Brain microvascular endothelial cell (primary cell): Measurements from ENCODE around the gene ARMCX5.

Source experiments
- DNase-seq: peaks from one replicate; pipeline ENCODE4 v3.0.0-alpha.2; 2020
- H3K27ac ChIP-seq: fragments of 250-450 bp; sonication (Bioruptor Pico); 2 replicates; pipeline ENCODE4 v1.5.1; 2020; ENCODE audit warnings: mild to moderate bottlenecking, moderate library complexity
- H3K27me3 ChIP-seq: fragments of 250-450 bp; sonication (Bioruptor Pico); replicated peaks from 2 replicates; pipeline ENCODE4 v1.5.1; 2020; ENCODE audit warnings: mild to moderate bottlenecking
- H3K36me3 ChIP-seq: fragments of 250-450 bp; sonication (Bioruptor Pico); replicated peaks from 2 replicates; pipeline ENCODE4 v1.5.1; 2020; ENCODE audit warnings: mild to moderate bottlenecking
- H3K4me3 ChIP-seq: 2 replicates; pipeline ENCODE4 v1.5.1; 2011; ENCODE audit warnings: low read depth, mild to moderate bottlenecking, control low read depth, low read length, moderate library complexity
- CTCF ChIP-seq: IDR thresholded peaks from 2 replicates; pipeline ENCODE4 v1.5.1; 2011; ENCODE audit warnings: low read depth, mild to moderate bottlenecking, moderate library complexity, low read length, control low read depth, inconsistent platforms; ENCODE audit errors: missing control alignments
- in situ Hi-C: cut with HindIII; loops from 2 replicates; pipeline ENCODE4 v1.10.0; 2017; ENCODE audit warnings: low sequenced_read_pairs, low pct_ligation_motif_present

ARMCX5 gene

GRCh38 chrX:102637561-102637960 is 38.2 kb downstream of the ARMCX5 start:
- in situ Hi-C loops, result no loop called here
- Histone ChIP-seq H3K27ac (no peak overlapping the region), H3K4me3 (no peak overlapping the region), H3K27me3 (no peaks in the 10 kb centered on the region), H3K36me3 (no peaks in the 10 kb centered on the region)
- no peak for DNase-seq
- TF ChIP-seq CTCF, result no peak

- peak overlapping the region; percentile 54 for H3K4me3 ChIP-seq
- TF ChIP-seq CTCF, result no peak
- no peak overlapping the region for H3K27ac ChIP-seq
- no peaks in the 10 kb centered on the region for H3K27me3 ChIP-seq
- no peaks in the 10 kb centered on the region for H3K36me3 ChIP-seq
- DNase-seq, result no peak
- in situ Hi-C loops, result no loop called here
Observed at GRCh38 chrX:102650903-102651241, 51.6 kb downstream of the ARMCX5 start.

- peak within 1 kb of the TSS; percentile 54 for H3K4me3 ChIP-seq
- no peaks in the 10 kb centered on the region for H3K36me3 ChIP-seq
- in situ Hi-C loops, result no loop called here
- no peak for TF ChIP-seq CTCF
- no peak within 1 kb of the TSS for H3K27ac ChIP-seq
- no peaks in the 10 kb centered on the region for H3K27me3 ChIP-seq
- DNase-seq, result peak; percentile 2
Observed at GRCh38 chrX:102651242-102652011, 52.1 kb downstream of the ARMCX5 start, which contains the start of gene GPRASP1. GPRASP1 (plus strand) TSS chrX:102651483; CDS start chrX:102653914, 2,431 bp downstream.

DNA sequence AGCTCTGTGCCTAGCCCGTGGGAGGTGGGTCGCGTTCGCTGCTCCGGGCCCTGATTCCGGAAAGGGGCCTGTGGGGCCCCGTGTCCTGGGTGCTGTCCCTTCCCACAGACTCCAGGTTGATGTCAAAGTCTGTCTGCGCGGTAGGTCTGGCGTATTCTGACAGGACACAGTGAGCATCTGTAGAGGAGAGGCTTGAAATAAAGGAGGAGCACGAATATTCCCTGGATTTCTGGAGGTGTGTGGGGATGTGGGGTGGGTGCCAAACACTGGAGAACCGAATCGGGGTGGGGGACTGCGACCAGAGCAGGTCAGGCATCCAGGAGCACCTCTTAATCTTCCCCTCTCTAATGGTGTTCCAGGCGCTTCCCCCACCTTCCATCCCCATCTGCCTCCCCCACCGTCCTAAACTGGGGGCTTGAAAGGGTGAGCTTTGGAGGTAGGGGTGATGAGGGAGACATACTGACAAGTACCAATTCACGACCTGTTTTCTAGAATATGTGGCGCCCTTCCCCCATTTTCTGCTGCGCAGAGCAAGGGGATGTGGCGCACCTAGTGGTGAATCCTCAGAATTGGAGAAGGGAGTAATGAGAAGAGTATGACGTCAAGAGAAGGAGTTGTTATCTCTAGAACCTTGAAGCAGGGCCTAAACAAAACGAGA is 52.8 kb downstream of the ARMCX5 start:
- no peaks in the 10 kb centered on the region for H3K27me3 ChIP-seq
- peak; percentile 72 for TF ChIP-seq CTCF
- in situ Hi-C loops, result no loop called here
- peak; percentile 33 for DNase-seq
- no peaks in the 10 kb centered on the region for H3K36me3 ChIP-seq
- no peak overlapping the region for H3K27ac ChIP-seq
- H3K4me3 ChIP-seq, result peak overlapping the region; percentile 54
